SK-N-SH treated with all-trans-retinoic acid at 6 μM for 48 hours (cell line): ENCODE results near the gene PALLD.

ENCODE experiments used
- CREB5 ChIP-seq: fragments of 250-450 bp; sonication (Bioruptor Pico); IDR thresholded peaks from 2 replicates; pipeline ENCODE4 v1.5.1; 2020; ENCODE audit warnings: low read depth, mild to moderate bottlenecking, moderate library complexity
- ESRRG ChIP-seq: fragments of 250-450 bp; sonication (Bioruptor Pico); IDR thresholded peaks from 2 replicates; pipeline ENCODE4 v1.6.1; 2021; ENCODE audit warnings: mild to moderate bottlenecking
- GLIS3 ChIP-seq: fragments of 250-450 bp; sonication (Bioruptor Pico); IDR thresholded peaks from 2 replicates; pipeline ENCODE4 v1.5.0; 2020; ENCODE audit warnings: mild to moderate bottlenecking, moderate library complexity
- ISL1 ChIP-seq: fragments of 250-450 bp; sonication (Bioruptor Pico); IDR thresholded peaks from 2 replicates; pipeline ENCODE4 v2.1.2; 2022; ENCODE audit warnings: mild to moderate bottlenecking, moderate library complexity
- PATZ1 ChIP-seq: fragments of 250-450 bp; sonication (Bioruptor Pico); IDR thresholded peaks from 2 replicates; pipeline ENCODE4 v1.8.0; 2020; ENCODE audit warnings: mild to moderate bottlenecking, moderate library complexity, borderline replicate concordance
- POU6F1 ChIP-seq: fragments of 250-450 bp; sonication (Bioruptor Pico); IDR thresholded peaks from 2 replicates; pipeline ENCODE4 v1.8.0; 2021; ENCODE audit warnings: low read depth, mild to moderate bottlenecking, moderate library complexity, borderline replicate concordance
- PPARA ChIP-seq: fragments of 250-450 bp; sonication (Bioruptor Pico); IDR thresholded peaks from 2 replicates; pipeline ENCODE4 v1.5.0; 2020; ENCODE audit warnings: mild to moderate bottlenecking, borderline replicate concordance
- SNAI2 ChIP-seq: fragments of 250-450 bp; sonication (Bioruptor Pico); IDR thresholded peaks from 2 replicates; pipeline ENCODE4 v1.5.0; 2020; ENCODE audit warnings: mild to moderate bottlenecking, moderate library complexity
- ZFP3 ChIP-seq: fragments of 250-450 bp; sonication (Bioruptor Pico); IDR thresholded peaks from 2 replicates; pipeline ENCODE4 v1.5.0; 2020; ENCODE audit warnings: mild to moderate bottlenecking, moderate library complexity

GRCh38 chr4:168451744-168452390, 45.0 kb upstream of the PALLD start:
- TF ChIP-seq ISL1 (no peak), POU6F1 (CRISPR knock-in tag) (no peak), ZFP3 (no peak), PATZ1 (no peak), CREB5 (CRISPR knock-in tag) (no peak), ESRRG (CRISPR knock-in tag) (no peak), PPARA (CRISPR knock-in tag) (no peak), GLIS3 (no peak), SNAI2 (CRISPR knock-in tag) (no peak)
